Activated effector memory CD4-positive, alpha-beta T cell treated with anti-CD3 and anti-CD28 coated beads, Interleukin-2, amount 50 U/mL, for 16 hours (primary cell): ENCODE data around the gene BCR.

ENCODE experiments used
- DNase-seq: peaks from one replicate; pipeline ENCODE4 v3.0.0-alpha.2; 2020

The BCR gene

DNA sequence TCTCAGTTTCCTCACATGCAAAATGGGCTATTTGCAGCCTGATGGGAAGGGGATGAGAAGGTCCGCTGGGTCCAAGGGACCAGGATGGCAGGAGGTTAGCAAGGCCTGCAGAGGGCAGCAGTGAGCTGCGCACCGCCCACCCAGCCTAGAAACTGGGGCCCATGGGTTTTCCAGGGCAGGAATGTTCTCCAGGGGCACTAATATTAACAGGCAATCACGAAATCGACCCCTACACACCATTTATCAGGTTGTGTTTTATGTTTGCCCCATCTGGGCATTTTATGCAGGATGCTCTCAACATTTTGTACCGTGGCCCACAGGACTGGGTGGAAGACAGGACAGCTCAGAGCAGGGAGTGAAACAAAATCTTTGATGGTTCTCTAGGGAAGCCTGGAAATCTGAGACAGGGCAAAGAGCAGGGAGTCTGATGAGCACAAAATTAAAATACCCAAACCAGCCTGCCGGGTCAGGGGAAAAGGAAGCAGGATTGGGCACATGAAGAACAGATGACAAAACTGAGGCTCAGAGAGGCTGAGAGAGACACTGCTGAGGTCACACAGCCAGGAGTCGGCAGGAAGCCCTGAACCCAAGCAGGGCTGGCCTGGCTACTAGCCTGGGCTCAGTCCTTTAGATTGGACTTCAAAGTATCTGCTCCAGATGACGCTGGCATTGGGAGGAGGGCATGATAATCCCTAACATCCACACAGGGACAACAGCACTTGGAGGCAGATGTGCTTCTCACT, 1.6 kb upstream of the BCR start:
- DNase-seq: peak; percentile 87

DNA sequence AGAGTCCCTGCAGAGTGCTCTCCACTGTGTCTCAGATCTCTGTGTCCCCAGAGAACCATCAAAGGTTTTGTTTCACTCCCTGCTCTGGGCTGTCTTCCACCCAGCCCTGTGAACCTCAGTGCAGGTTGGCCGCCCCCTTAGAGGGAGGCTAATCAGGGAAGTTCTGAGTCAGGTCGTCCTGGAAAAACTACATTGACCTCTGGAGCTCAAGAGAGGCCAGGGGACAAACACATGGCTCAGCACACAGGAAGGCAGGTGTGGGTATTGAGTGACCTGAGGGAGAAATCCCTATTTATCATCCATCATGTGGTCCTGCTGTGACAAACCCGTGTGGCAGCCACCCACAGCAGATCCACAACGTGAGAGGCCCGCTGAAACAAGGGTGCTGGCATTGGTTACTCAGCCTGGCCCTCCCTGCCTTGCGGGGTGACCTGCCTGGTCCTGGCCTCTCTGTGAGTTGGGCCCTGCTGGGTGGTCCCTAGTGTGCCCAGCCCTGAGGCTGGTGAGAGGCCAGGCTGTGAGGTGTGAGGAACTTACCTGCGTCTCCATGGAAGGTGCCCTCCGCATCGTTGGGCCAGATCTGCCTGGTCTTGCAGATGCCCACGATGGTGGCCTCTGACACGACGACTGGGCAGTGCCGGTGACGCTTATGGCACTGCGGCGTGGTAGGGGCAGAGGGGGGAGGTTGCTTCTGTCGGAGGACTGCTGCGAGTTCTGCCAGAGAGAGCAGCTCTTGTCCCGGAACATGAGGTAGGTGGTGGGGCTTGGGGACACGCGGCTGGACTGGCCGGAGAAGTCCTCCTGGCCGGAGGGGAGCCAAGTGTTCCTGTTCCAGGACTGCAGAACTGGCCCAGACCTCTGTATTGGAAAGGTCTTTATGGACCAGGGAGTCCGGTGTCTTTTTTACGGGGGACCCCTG, 669 bp upstream of the BCR start:
- DNase-seq: no peak

DNA sequence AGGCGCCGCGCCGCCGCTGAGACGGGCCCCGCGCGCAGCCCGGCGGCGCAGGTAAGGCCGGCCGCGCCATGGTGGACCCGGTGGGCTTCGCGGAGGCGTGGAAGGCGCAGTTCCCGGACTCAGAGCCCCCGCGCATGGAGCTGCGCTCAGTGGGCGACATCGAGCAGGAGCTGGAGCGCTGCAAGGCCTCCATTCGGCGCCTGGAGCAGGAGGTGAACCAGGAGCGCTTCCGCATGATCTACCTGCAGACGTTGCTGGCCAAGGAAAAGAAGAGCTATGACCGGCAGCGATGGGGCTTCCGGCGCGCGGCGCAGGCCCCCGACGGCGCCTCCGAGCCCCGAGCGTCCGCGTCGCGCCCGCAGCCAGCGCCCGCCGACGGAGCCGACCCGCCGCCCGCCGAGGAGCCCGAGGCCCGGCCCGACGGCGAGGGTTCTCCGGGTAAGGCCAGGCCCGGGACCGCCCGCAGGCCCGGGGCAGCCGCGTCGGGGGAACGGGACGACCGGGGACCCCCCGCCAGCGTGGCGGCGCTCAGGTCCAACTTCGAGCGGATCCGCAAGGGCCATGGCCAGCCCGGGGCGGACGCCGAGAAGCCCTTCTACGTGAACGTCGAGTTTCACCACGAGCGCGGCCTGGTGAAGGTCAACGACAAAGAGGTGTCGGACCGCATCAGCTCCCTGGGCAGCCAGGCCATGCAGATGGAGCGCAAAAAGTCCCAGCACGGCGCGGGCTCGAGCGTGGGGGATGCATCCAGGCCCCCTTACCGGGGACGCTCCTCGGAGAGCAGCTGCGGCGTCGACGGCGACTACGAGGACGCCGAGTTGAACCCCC, 798 bp downstream of the BCR start:
- peak; percentile 71 for DNase-seq

DNA sequence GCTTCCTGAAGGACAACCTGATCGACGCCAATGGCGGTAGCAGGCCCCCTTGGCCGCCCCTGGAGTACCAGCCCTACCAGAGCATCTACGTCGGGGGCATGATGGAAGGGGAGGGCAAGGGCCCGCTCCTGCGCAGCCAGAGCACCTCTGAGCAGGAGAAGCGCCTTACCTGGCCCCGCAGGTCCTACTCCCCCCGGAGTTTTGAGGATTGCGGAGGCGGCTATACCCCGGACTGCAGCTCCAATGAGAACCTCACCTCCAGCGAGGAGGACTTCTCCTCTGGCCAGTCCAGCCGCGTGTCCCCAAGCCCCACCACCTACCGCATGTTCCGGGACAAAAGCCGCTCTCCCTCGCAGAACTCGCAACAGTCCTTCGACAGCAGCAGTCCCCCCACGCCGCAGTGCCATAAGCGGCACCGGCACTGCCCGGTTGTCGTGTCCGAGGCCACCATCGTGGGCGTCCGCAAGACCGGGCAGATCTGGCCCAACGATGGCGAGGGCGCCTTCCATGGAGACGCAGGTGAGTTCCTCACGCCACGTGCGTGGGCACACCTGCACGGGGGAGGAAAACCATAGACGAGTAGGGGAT, 1.5 kb downstream of the BCR start:
- DNase-seq: peak; percentile 63

DNA sequence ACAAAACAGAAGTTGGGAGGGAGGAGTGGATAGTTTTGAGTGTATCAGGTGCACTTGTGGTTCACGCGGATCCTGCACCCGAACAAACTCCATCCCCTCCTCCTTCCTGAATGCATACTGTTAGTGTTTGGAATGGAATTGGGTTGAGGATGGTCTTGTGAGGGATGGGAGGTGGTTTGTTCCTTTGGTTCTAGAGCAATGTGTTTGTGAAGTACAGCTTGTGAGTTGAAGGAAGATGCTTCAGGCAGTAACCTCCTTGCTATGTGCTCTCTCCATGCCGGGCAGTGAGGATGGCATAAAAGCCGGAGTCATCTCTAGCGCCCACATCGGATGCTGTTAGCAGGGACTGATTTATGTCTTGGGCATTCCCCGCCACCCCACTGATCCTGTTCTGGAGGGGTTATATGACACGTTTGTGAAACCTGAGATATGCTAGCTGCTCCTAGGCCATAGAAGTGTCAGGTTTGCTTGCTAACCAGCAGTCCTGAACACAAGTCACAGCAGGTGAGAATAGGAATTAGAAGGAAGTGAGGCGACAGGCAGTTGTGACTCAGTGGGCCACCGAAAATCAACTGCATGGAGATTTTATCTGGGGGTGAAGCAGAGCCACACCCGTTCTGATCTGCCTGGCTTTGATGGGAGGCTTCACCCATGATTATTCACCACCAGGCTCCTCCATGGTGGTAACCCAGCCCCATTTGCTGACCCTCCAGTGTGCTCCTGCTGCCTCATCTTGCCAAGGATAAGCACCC, 2.2 kb downstream of the BCR start:
- peak; percentile 85 for DNase-seq

DNA sequence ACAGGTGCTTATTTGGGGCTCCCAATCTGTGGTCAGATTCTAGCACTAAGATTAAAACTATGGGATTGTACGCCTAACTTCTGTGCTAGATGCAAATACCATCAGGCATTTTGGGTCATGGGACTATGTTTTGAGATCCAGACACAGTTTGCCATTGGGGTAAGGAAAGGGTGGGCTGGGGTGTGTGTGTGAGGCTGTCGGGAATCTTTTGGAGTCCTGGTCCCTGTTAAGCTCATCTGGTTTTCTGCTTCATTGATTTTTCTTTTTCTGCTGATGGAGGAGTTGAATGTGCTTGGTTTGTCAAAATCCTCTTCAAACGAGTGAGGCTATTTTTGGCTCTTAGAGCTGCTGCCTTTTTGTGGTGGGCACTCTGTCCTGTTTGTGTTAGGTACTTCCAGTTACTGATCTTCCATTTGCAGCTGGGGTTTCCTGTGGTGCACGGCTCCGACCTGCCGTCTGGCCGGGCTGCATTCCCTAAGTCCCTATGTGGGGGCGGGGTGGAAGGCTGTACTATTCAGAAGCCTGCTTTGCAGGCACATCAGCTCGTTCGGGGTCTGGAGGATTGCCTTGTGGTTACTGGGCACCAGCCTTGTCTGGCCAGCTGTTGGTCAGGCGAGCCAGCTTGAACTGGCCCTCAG, 2.9 kb downstream of the BCR start:
- DNase-seq: no peak

DNA sequence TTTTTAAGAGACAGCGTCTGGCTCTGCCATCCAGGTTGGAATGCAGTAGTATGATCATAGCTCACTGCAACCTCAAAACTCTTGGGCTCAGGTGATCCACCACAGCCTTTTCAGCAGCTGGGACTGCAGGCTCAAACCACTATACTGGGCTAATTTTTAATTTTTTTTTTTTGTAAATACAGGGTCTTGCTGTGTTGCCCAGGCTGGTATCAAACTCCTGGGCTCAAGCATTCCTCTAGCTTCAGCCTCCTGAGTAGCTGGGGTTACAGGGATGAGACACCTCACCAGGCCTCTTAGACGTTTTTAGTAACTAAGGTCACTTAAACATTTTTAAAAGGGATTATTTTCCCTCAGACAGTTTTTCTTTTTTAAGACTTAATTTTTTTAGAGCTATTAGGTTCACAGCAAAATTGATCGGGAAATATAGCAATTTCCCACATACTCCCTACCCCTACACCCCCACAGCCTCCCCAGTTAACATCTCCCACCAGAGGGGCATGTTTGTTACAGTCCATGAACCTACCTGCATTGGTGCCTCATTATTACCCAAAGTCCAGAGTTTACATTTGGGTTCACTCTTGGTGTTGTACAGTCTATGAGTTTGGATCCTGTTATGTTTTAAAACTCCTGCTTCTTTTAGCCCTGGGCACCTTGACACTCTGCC, 3.9 kb downstream of the BCR start:
- DNase-seq: no peak

DNA sequence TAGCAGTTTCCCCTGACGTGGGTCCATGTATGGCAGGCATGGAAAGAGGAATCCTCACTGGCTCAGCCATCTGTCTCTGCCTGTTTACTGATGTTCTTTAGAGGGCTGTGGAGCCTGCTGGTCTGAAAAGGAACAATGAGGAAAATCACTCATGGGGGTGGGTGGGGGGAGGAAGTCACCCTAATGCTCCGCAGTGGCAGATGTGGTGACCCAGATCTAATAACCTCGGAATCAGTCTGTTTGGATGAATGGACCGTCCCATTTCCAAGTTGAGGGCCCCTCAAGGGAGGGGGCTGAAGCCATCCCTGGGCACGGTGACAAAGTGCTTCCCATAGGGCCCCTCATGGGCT, 4.4 kb downstream of the BCR start:
- DNase-seq: no peak

DNA sequence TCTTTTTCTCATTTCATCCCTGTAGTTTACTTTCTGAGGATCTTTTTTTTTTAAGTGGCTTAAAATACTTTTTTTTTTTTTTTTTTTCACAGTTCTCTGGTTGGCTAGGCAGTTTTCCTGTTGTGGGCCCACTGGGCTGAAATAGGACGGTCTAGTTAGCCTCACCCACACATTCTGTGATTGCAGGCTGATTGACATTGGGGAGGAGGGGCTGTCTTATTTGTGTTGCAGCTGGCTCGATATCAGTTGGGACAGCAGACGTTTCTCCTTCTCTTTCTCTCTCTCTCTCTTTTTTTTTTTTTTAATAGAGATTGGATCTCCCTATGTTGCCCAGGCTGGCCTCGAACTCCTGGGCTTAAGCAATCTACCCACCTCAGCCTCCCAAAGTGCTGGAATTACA, 6.9 kb downstream of the BCR start:
- DNase-seq: no peak

DNA sequence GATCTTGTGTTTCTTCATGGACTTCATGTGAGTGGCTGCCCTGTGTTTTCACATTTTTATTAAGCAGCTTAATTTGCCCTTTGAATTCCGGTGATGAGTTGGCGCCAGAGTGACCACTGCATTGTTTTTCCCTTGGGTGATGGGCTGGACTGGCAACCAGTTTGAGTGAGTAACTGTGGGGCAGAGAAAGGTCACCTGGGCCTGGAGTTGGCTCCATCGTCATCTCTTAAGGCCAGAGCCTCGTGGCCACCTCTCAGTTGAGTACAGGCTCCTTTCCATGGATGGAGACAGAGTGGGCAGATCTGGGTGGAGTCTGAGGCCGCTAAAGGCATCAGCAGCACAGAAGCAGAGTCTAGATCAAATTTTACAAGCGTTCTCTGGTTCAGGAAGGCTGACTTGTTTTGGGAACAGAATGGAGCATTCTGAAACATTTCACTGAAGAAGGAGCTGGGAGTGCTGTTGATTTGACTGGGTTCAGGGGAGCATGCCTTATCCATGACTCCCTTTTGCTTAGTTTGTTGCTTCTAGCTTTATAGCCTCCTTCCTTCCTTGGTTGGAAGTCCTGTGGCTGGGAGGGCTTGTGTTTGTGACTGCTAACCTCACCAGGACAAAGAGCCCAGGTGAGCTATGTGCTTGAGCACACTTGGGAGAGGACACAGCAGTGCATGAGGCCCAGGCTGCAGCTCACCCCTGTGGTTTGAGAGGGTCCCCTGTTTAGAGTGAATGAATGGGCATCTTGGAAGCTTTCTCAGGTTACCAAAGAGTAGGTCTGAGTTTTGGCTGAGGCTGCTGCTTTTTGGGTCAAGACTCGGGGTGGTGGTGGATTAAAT, 7.8 kb downstream of the BCR start:
- DNase-seq: no peak

DNA sequence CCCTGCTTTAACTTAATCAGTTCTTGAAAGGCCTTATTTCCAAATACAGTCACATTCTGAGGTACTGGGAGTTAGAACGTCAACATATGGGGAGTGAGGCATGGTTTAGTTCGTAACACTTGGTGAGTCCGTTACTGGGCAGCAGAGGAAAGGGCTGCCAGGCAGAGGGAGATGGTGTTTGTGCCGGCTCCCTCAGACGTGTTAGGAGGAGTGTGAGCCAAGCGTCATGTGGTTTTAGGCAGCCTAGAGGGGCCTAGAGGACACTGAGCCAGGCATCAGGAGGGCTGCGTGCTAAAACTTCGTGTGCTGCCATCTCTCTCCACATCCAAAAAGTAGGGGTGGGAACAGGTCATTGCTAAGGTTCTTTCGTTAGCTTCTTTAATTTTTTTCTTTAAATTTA, 10.2 kb downstream of the BCR start:
- DNase-seq: no peak

DNA sequence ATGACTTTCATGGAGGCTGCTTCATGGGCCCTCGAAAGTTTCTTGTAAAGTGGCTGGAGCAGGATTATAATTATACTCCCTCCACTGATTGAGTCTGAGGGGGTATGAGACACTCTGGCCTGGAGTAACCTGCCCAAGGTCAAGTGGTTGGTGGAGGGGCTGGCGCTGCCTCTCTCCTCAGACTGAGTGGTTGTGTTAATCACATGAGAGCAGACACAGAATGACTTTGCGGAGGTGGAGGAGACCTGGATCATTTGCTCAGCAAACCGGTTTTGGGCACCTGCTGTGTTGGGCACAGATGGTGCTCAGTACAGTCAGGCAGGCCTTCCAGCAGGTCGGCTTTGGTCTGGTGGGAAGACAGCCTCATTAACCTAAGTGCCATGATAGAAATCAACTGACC, 11.8 kb downstream of the BCR start:
- no peak for DNase-seq

DNA sequence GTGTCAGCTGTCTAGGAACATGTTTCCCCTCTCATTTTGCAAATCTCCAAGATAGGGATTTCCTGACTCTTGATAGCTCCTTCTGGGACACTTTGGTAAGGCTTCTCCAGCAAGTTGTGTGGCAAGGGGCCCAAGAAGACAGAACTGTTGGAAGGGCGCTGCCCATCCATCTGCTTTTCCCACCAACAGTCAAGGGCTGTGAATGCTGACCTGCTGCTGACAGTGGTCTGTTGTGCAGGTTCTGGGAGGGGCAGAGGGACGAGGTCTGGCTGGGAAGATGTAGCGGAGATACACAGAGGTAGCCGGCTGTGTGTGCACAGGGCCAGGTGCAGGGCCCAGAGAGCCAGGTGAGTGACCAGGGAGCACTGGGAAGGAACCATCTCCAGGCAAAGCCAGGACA, 12.2 kb downstream of the BCR start:
- DNase-seq: no peak

DNA sequence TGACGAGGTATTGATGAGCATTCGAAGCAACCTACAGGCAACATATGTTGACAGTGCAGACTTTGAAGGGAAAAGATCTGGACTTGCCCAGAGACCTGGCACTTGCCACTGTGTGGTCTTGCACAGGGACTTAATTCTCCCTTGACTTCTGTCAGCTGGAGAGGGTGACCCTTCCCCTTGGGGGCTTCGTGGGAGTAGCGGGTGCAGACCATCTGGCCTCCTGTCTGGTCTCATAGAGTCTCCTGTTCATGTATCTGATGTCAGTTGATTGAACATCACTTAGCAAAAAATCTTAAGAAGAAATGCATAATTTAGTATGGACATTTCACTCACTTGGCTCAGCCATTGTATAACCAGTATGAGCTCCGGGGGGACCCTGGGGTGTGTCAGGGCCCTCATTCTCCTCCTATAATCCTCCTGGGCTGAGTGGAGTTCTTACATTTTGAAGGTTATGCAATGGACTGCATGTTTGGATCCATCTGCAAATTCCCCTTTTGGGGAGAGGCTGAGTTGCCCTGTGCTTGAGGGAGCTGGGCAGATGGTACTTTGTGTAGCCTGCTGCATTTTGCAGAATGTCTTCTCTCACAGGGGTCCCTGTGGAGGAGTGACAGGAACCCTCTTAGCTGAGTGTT, 13.0 kb downstream of the BCR start:
- no peak for DNase-seq

DNA sequence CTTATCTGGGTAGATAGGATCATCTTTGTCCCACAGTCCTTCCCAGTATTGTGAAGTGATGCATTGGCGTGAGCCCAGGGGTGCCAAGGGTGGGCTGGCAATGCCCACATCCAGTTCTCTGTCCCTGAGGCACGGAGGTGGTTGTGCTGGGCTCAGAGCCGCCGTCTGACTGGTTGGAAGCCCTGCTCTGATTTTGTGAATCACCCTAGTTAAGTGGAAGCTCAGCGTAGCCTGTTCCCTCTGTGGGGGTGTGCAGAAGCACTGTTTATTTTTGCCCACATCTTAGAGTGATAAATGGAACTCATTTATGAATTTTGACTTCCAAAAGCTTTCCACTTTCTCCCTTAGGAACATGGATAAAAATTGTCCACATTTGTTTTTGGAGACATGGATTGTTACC, 13.6 kb downstream of the BCR start:
- DNase-seq: no peak

DNA sequence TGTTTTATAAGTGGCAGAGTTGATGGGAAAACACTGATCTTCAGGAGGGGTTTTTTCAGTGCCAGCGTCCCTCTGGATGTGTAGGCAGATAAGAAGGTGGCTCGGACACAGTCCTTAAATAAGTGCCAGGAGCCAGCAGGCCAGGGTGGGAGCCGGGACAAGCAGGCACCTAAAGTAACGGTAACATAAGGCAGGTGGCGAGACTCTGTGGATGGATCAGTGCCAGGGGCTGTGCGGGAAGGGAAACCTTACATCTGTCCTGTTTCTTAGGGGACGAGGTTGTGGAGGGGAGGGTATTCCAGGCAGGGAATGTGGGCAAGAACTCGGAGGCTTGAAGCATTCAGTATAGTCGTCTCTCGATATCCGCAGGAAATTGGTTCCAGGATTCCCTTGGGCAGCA, 15.9 kb downstream of the BCR start:
- DNase-seq: no peak

DNA sequence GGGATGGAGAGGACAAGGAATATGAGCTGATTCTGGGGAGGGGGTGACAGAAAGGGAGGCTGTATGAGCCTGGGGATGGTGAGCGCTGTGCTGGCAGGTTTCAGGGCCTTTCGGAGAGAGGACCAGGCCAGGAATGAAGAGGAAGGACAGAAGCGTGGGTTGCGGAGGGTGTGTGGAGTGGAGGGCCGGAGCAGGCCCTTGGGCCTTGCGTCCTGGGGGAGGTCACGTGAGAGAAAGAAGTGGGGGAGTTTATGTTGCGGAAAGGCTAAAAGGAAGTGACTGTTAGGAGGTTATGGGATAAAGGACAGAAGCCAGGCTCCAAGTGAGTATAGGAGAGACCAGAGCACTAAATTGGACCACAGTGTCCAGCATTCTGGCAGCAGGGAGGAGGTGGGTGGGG, 17.5 kb downstream of the BCR start:
- DNase-seq: no peak

DNA sequence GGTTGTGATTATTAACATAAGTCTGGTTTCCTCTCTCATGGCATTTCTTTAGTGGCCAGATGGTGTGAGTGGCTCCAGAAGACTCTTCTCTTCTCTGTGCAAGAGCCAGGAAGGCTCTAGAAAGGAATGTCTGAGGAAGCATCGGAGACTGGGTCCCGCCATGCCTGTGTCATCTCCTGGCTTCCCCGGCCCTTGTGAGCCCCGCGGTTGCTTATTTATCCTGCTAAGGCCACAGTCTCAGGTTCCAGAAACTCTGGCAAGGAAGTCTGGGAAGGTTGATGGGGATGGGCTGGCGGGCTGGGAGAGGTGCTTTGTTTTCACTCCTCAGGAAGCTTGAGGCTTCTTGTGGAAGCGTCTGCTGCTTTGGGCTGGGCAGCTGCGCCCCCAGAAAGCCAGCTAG, 18.9 kb downstream of the BCR start:
- no peak for DNase-seq

DNA sequence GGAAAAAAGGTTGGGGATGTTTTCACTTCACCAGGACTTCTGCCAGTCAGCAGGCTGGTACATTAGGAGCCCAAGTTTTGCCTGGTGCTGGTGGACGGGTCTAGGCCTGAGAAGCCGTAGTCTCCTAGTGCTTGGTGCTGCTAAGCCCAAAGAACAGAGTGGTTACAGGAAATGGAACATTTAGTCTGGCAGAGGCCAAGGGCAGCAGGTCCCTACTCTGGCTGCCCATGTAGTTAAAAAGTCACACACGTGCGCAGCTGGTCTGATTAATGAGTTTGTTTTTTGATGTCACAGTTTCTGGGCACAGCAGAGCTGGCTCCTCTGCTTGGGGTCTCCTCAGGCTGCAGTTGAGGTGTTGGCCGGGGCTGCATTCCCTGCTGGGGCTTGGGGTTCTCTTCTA, 20.6 kb downstream of the BCR start:
- no peak for DNase-seq
